ENCODE data around the gene RBM43. TPM values are rescaled to one million over a fixed set of nuclear protein-coding genes. Genes with fewer than 3 reads are reported as not detected.

Gene RBM43
- total and polyA plus RNA-seq, 9 of the 15 experiments (the other 6 are each of a cell fraction or from before 2014, with no cell fraction given): 1.3 to 6.9 (median 3.8) TPM

DNA sequence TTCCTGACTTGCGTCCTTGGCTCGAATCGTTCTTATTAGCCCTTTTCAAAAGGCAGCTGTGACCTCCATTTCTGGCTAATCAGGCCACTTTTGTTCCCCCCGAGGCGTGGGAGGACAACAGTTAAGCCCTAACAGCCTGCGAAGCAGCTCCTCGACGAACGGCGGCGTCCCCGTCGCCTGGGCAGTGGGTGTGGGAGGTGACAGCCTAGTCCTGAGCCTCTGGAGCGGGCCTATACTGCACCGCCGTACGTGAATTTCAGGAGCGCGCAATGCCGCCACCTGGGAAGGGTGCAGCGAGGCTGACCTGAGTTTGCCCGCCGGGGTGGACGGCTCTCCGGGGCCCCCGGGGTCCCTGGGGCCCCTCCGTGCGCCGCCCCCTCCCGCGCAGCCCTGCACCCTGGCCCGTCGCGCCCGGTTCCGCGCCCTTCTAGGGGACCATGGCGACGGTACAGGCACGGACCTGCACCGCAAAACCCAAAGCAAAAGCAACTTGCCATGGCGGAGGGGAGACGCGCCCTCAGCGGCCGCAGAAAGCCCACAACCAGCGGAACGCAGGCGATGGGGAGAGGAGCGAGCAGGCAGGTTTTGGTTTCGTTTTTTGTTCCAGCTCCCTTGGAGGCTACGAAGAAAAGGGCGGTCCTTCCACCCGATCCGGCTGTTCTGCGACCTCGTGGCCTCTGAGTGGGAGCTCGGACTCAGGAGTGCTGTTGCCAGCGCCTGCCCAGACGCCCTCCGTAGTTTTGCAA is at the start of gene RBM43 (continued):
- TF ChIP-seq, protein P1, sequence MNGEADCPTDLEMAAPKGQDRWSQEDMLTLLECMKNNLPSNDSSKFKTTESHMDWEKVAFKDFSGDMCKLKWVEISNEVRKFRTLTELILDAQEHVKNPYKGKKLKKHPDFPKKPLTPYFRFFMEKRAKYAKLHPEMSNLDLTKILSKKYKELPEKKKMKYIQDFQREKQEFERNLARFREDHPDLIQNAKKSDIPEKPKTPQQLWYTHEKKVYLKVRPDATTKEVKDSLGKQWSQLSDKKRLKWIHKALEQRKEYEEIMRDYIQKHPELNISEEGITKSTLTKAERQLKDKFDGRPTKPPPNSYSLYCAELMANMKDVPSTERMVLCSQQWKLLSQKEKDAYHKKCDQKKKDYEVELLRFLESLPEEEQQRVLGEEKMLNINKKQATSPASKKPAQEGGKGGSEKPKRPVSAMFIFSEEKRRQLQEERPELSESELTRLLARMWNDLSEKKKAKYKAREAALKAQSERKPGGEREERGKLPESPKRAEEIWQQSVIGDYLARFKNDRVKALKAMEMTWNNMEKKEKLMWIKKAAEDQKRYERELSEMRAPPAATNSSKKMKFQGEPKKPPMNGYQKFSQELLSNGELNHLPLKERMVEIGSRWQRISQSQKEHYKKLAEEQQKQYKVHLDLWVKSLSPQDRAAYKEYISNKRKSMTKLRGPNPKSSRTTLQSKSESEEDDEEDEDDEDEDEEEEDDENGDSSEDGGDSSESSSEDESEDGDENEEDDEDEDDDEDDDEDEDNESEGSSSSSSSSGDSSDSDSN (IDR thresholded peaks at IDR 0.05; ENCODE audit: borderline replicate concordance in 1 of 2, low read depth in 2 of 2, low read length in 2 of 2): peak in 1 of 2 experiments; percentile 97; a peak in 3 of 4 replicates
- peak; percentile 21 for TF ChIP-seq BRD9 (IDR thresholded peaks at IDR 0.05; ENCODE audit: low read depth, partially characterized antibody)
- TF ChIP-seq MTA2 (IDR thresholded peaks at IDR 0.05; ENCODE audit: low read depth): peak; percentile 24; the same call in 1 of the 2 replicates
- peak; percentile 82 for TF ChIP-seq CBX1 (IDR thresholded peaks at IDR 0.05; ENCODE audit: low read depth)
- TF ChIP-seq FOXM1 (IDR thresholded peaks at IDR 0.05; ENCODE audit: low read depth): peak; percentile 21; the same call in 1 of the 2 replicates
- TF ChIP-seq FOXM1 (CRISPR knock-in tag; IDR thresholded peaks at IDR 0.05; ENCODE audit: low read depth): no peak; the same call in 1 of the 2 replicates
- TF ChIP-seq ZNF589 (CRISPR knock-in tag; IDR thresholded peaks at IDR 0.05; ENCODE audit: low read depth): no peak
- TF ChIP-seq RBFOX2 (IDR thresholded peaks at IDR 0.05; ENCODE audit: low read depth, low read length): peak; percentile 91
- peak; percentile 75 for TF ChIP-seq EP400 (IDR thresholded peaks at IDR 0.05)
- no peak for TF ChIP-seq ZEB2 (IDR thresholded peaks at IDR 0.05)
- TF ChIP-seq TEAD4 (IDR thresholded peaks at IDR 0.05; ENCODE audit: low read length): peak; percentile 43; the same call in 1 of the 2 replicates
- no peak for TF ChIP-seq TEAD4 (CRISPR knock-in tag; IDR thresholded peaks at IDR 0.05; ENCODE audit: borderline replicate concordance)
- TF ChIP-seq PTRF (tag; IDR thresholded peaks at IDR 0.05): no peak
- TF ChIP-seq SMARCE1 (IDR thresholded peaks at IDR 0.05): no peak
- TF ChIP-seq, protein P2, sequence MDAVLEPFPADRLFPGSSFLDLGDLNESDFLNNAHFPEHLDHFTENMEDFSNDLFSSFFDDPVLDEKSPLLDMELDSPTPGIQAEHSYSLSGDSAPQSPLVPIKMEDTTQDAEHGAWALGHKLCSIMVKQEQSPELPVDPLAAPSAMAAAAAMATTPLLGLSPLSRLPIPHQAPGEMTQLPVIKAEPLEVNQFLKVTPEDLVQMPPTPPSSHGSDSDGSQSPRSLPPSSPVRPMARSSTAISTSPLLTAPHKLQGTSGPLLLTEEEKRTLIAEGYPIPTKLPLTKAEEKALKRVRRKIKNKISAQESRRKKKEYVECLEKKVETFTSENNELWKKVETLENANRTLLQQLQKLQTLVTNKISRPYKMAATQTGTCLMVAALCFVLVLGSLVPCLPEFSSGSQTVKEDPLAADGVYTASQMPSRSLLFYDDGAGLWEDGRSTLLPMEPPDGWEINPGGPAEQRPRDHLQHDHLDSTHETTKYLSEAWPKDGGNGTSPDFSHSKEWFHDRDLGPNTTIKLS (IDR thresholded peaks at IDR 0.05; ENCODE audit: borderline replicate concordance, low read depth): 0 out of 2 replicates have a peak, but pooled peaks have one; percentile 44
- peak; percentile 91 for TF ChIP-seq POLR2G (IDR thresholded peaks at IDR 0.05; ENCODE audit: low read depth, low read length)
- TF ChIP-seq SMAD4 (CRISPR knock-in tag; conservative IDR thresholded peaks at IDR 0.05): peak; percentile 69
- peak in 1 of 2 experiments; percentile 27; a peak in 1 of 4 replicates for TF ChIP-seq SRF (CRISPR knock-in tag; IDR thresholded peaks at IDR 0.05)
- TF ChIP-seq, protein P3, sequence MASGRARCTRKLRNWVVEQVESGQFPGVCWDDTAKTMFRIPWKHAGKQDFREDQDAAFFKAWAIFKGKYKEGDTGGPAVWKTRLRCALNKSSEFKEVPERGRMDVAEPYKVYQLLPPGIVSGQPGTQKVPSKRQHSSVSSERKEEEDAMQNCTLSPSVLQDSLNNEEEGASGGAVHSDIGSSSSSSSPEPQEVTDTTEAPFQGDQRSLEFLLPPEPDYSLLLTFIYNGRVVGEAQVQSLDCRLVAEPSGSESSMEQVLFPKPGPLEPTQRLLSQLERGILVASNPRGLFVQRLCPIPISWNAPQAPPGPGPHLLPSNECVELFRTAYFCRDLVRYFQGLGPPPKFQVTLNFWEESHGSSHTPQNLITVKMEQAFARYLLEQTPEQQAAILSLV (tag; IDR thresholded peaks at IDR 0.05): no peak
- TF ChIP-seq FOXP1 (CRISPR knock-in tag; IDR thresholded peaks at IDR 0.05): peak; percentile 19; the same call in 1 of the 2 replicates
- no peak for TF ChIP-seq SMARCB1 (IDR thresholded peaks at IDR 0.05; ENCODE audit: insufficient read length, low read depth)
- TF ChIP-seq U2AF1 (optimal IDR thresholded peaks at IDR 0.05; ENCODE audit: low read depth, low read length): peak; percentile 82
- peak; percentile 93 for TF ChIP-seq NFRKB (IDR thresholded peaks at IDR 0.05; ENCODE audit: low read depth)
- peak; percentile 65 for TF ChIP-seq CEBPB (tag; IDR thresholded peaks at IDR 0.05)

All from K562 (cell line).